Activated CD8-positive, alpha-beta T cell treated with anti-CD3 and anti-CD28 coated beads for 36 hours (primary cell): ENCODE results near the gene CNPY1. TPM values are rescaled to one million over a fixed set of nuclear protein-coding genes. Genes with fewer than 3 reads are reported as not detected.

ENCODE experiments used
- ATAC-seq: fragments of 200-7000 bp; cut with Tn5 transposase; one replicate; pipeline ENCODE4 v1.10.0; 2021; ENCODE audit warnings: mild to moderate bottlenecking, moderate library complexity
- CTCF ChIA-PET: fragments of 350-600 bp; sonication (Branson Sonifier 250); formaldehyde crosslinking; loops from one replicate; lab custom pipeline; 2021; ENCODE audit warnings: antibody characterized with exemption; lab: Charles Lee
- POLR2A ChIA-PET: fragments of 350-600 bp; sonication (Branson Sonifier 250); formaldehyde crosslinking; loops from one replicate; lab custom pipeline; 2021; ENCODE audit warnings: antibody characterized with exemption; lab: Charles Lee
- DNase-seq: peaks from one replicate; pipeline ENCODE4 v3.0.0-alpha.2; 2020
- H3K27ac Mint-ChIP-seq: one replicate; pipeline ENCODE4 v1.8.0; 2021; ENCODE audit warnings: mild to moderate bottlenecking, mixed read lengths
- H3K27me3 Mint-ChIP-seq: one replicate; pipeline ENCODE4 v1.8.0; 2021; ENCODE audit warnings: mixed read lengths
- H3K36me3 Mint-ChIP-seq: one replicate; pipeline ENCODE4 v1.8.0; 2021; ENCODE audit warnings: low read depth, mixed read lengths
- H3K4me1 Mint-ChIP-seq: one replicate; pipeline ENCODE4 v1.8.0; 2021; ENCODE audit warnings: low read depth, mixed read lengths
- H3K4me3 Mint-ChIP-seq: one replicate; pipeline ENCODE4 v1.8.0; 2021; ENCODE audit warnings: mild to moderate bottlenecking, moderate library complexity, mixed read lengths
- H3K9me3 Mint-ChIP-seq: one replicate; pipeline ENCODE4 v1.8.0; 2021; ENCODE audit warnings: mixed read lengths
- intact Hi-C: fragments of 100-400 bp; cut with micrococcal nuclease; formaldehyde crosslinking; loops from one replicate; pipeline ENCODE4 v1.10.0; 2022
- total RNA-seq, 2 experiments: library from RNA; stranded (reverse); gene quantifications; one replicate each; pipeline ENCODE4 v1.2.3, GENCODE V29; 2021
- TF ChIP-seq, protein P1 (sequence below): fragments of 200-600 bp; IDR thresholded peaks from one replicate; pipeline ENCODE4 v1.8.0; 2022; ENCODE audit warnings: antibody characterized with exemption, mild to moderate bottlenecking

Gene CNPY1
- total RNA-seq, 2 experiments from 2014 or later, result not detected

DNA sequence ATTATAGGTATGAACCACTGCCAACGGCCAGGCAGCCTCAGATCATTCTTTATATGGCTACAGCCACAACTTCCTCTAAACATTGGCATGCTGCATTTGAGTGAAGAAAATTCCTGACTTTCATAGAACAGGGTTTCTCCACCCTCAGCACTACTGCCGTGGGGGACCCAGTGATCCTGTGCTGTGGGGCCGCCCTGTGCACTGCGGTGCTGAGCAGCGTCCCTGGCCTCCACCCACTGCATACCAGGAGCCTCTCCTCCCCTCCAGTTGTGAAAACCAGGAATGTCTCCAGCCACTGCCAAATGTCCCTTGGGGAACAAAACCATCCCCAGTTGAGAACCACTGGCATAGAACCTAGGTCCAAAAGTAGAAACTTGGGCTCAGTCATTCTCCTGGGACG lies 15.8 kb downstream of the CNPY1 start:
- no peak overlapping the region for H3K4me3 Mint-ChIP-seq
- no peak for ATAC-seq
- H3K27me3 Mint-ChIP-seq, result peaks cover 53% of the 10 kb centered on the region
- no peak overlapping the region for H3K27ac Mint-ChIP-seq
- H3K4me1 Mint-ChIP-seq, result peaks cover 9% of the 10 kb centered on the region
- intact Hi-C loops, result loop anchor here (5.0 to 10.0 kb wide), 2 partner anchors 73 to 146 kb away; partner anchors contain the start of gene EN2
- H3K36me3 Mint-ChIP-seq, result no peaks in the 10 kb centered on the region
- no peaks in the 10 kb centered on the region for H3K9me3 Mint-ChIP-seq
- ChIA-PET CTCF (no interaction called here), POLR2A (no interaction called here)
- TF ChIP-seq, protein P1, sequence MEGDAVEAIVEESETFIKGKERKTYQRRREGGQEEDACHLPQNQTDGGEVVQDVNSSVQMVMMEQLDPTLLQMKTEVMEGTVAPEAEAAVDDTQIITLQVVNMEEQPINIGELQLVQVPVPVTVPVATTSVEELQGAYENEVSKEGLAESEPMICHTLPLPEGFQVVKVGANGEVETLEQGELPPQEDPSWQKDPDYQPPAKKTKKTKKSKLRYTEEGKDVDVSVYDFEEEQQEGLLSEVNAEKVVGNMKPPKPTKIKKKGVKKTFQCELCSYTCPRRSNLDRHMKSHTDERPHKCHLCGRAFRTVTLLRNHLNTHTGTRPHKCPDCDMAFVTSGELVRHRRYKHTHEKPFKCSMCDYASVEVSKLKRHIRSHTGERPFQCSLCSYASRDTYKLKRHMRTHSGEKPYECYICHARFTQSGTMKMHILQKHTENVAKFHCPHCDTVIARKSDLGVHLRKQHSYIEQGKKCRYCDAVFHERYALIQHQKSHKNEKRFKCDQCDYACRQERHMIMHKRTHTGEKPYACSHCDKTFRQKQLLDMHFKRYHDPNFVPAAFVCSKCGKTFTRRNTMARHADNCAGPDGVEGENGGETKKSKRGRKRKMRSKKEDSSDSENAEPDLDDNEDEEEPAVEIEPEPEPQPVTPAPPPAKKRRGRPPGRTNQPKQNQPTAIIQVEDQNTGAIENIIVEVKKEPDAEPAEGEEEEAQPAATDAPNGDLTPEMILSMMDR, result no peak
- no peak for DNase-seq

DNA sequence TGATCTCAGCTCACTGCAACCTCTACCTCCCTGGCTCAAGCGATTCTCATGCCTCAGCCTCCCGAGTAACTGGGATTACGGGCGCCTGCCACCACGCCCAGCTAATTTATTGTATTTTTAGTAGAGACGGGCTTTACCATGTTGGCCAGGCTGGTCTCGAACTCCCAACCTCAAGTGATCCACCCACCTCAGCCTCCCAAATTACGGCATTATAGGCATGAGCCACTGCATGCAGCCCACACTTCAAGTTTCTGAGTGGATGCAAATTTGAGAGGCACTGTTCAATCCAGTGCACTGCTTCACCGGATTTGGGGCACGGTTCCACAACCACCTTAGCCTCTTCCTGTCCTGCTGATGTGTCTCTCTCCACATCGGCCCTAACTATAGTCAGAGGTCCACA lies 16.5 kb downstream of the CNPY1 start:
- POLR2A ChIA-PET, result no interaction called here
- DNase-seq (no peak), ATAC-seq (no peak)
- Mint-ChIP-seq H3K9me3 (no peaks in the 10 kb centered on the region), H3K4me3 (no peak overlapping the region), H3K27me3 (peaks cover 50% of the 10 kb centered on the region), H3K36me3 (no peaks in the 10 kb centered on the region), H3K27ac (no peak overlapping the region), H3K4me1 (peaks cover 9% of the 10 kb centered on the region)
- TF ChIP-seq, protein P1, result no peak
- intact Hi-C loops, result loop anchor here (5.0 to 10.0 kb wide), 2 partner anchors 73 to 145 kb away; partner anchors contain the start of gene EN2
- CTCF ChIA-PET, result no interaction called here

DNA sequence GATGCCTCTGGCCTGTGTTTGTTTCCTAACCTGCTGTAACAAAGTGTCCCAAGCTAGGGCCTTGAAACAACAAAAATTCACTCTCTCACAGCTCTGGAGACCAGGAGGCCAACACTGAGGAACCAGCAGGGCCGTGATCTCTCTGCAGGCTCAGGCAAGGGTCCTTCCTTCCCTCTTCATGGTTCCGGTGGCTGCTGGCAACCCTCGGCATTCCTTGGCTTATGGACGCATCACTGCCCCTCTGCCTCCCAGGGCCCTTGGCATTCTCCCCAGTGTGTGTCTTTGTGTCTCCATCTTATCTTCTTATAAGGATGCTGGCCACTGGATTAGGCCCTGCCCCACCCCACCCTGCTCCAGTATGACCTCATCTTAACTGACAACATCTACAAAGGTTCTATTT lies 17.0 kb downstream of the CNPY1 start:
- H3K4me1 Mint-ChIP-seq, result peaks cover 9% of the 10 kb centered on the region
- no peak overlapping the region for H3K4me3 Mint-ChIP-seq
- TF ChIP-seq, protein P1, result no peak
- ChIA-PET CTCF (no interaction called here), POLR2A (no interaction called here)
- intact Hi-C loops, result no loop called here
- no peaks in the 10 kb centered on the region for H3K36me3 Mint-ChIP-seq
- ATAC-seq (no peak), DNase-seq (no peak)
- H3K9me3 Mint-ChIP-seq, result no peaks in the 10 kb centered on the region
- peaks cover 45% of the 10 kb centered on the region for H3K27me3 Mint-ChIP-seq
- H3K27ac Mint-ChIP-seq, result no peak overlapping the region

DNA sequence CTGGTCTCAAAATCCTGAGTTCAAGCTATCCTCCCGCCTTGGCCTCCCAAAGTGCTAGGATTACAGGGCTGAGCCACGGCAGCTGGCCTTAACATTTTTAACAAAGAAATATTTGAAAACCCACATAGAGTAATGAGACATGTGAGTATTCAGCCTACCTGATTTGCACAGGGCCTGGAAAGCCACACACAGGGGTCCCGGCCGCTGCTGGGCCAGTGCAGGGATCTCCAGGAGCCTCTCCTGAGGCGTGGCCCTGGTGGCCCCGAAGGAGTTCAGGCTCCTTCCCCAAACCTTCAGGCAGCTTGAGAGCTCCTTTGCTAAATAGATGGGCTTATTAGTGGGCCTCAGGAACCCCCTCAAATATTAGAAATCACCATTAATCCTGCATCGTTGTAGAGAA lies 18.7 kb downstream of the CNPY1 start:
- no peak for DNase-seq
- no peaks in the 10 kb centered on the region for H3K36me3 Mint-ChIP-seq
- intact Hi-C loops, result no loop called here
- no peak overlapping the region for H3K27ac Mint-ChIP-seq
- peaks cover 31% of the 10 kb centered on the region for H3K27me3 Mint-ChIP-seq
- ChIA-PET POLR2A (no interaction called here), CTCF (interaction anchor here (0.8 kb wide), 1 partner anchor 148 kb away, joined by 4 read pairs; no protein-coding TSS in a partner anchor)
- H3K4me3 Mint-ChIP-seq, result no peak overlapping the region
- peaks cover under 1% of the 10 kb centered on the region for H3K4me1 Mint-ChIP-seq
- ATAC-seq, result no peak
- TF ChIP-seq, protein P1, result no peak
- H3K9me3 Mint-ChIP-seq, result no peaks in the 10 kb centered on the region

DNA sequence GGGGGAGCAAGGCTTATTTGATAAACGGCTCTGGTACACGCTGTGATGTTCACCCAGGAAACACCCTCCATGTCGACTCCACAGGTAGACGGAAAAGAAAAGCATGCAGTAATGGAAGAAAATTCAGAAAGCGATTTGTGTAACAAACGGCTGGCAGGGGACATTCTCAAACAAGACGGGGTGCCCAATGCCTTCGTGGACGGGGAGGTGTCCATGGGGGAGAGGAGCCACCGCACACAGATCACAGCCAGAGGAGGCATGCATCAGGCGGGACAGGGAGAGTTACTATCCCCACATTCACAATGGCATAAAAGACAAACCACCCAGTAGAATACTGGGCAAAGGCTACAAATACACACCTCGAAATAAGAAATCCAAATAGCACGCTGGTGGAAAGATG lies 20.1 kb downstream of the CNPY1 start:
- TF ChIP-seq, protein P1, result no peak
- Mint-ChIP-seq H3K9me3 (no peaks in the 10 kb centered on the region), H3K36me3 (no peaks in the 10 kb centered on the region), H3K4me3 (no peak overlapping the region), H3K4me1 (no peaks in the 10 kb centered on the region), H3K27ac (no peak overlapping the region), H3K27me3 (peaks cover 22% of the 10 kb centered on the region)
- no peak for DNase-seq
- no peak for ATAC-seq
- ChIA-PET POLR2A (interaction anchor here (1.3 kb wide), 1 partner anchor 27 kb away, joined by 3 read pairs; no protein-coding TSS in a partner anchor), CTCF (no interaction called here)
- intact Hi-C loops, result no loop called here
